Measurements from ENCODE around the gene PLSCR2. TPM values are rescaled to one million over a fixed set of nuclear protein-coding genes. Genes with fewer than 3 reads are reported as not detected.
"Not testable (repeated sequence)": the region's sequence is repeated elsewhere in the genome, so short reads cannot be mapped to it uniquely, and the experiment has no call there.

Gene PLSCR2
- total RNA-seq, 1 experiment from 2014 or later, result 0.54 TPM

- Histone ChIP-seq H3K36me3 (ENCODE audit: control insufficient read depth, insufficient read depth, low read length) (no peaks in the 10 kb centered on the region), H3K4me3 (ENCODE audit: low read depth in 2 of 2, low read length in 2 of 2) (no peak overlapping the region), H3K27ac (ENCODE audit: low read length) (no peak overlapping the region), H3K4me1 (ENCODE audit: control insufficient read depth, insufficient read depth, low read length) (no peaks in the 10 kb centered on the region), H3K27me3 (ENCODE audit: control insufficient read depth, insufficient read depth, low read length) (no peaks in the 10 kb centered on the region), H3K9me3 (ENCODE audit: control insufficient read depth, insufficient read depth, low read depth, low read length) (no peaks in the 10 kb centered on the region)
- CTCF ChIA-PET, result interaction anchor here (0.6 kb wide), 1 partner anchor 1404 kb away, joined by 3 read pairs; no protein-coding TSS in a partner anchor
- no TSS peak for BruUV-seq (replicated peaks)
- in situ Hi-C loops (cut with HindIII; ENCODE audit: low pct_unique_long_range_greater_than_20kb, low sequenced_read_pairs), result no loop called here
- DNase-seq (ENCODE audit: low read depth, low spot score), result no peak
- ATAC-seq, result no peak
- intact Hi-C loops (cut with micrococcal nuclease; ENCODE audit: unreplicated experiment), result no loop called here
- TF ChIP-seq POLR2AphosphoS5 (IDR thresholded peaks at IDR 0.05; ENCODE audit: low read depth, low read length) (no peak), CTCF (IDR thresholded peaks at IDR 0.05) (no peak), TCF7L2 (IDR thresholded peaks at IDR 0.05; ENCODE audit: low read depth, low read length) (no peak), REST (IDR thresholded peaks at IDR 0.05; ENCODE audit: insufficient read depth in 1 of 2, low read depth in 2 of 2, low read length in 1 of 2) (no peak), SIN3A (IDR thresholded peaks at IDR 0.05; ENCODE audit: borderline replicate concordance, insufficient read depth, low read depth, low read length) (no peak)
- POLR2A ChIA-PET, result no interaction called here
Measured at GRCh38 chr3:146446026-146446425, 23.3 kb downstream of the PLSCR2 start.

- ATAC-seq; H3K27ac ChIP-seq (ENCODE audit: low read length); H3K4me3 ChIP-seq (ENCODE audit: low read depth in 2 of 2, low read length in 2 of 2); H3K27me3 ChIP-seq (ENCODE audit: control insufficient read depth, insufficient read depth, low read length); intact Hi-C loops (cut with micrococcal nuclease; ENCODE audit: unreplicated experiment); BruUV-seq (replicated peaks); H3K9me3 ChIP-seq (ENCODE audit: control insufficient read depth, insufficient read depth, low read depth, low read length); CTCF ChIA-PET; H3K4me1 ChIP-seq (ENCODE audit: control insufficient read depth, insufficient read depth, low read length); H3K36me3 ChIP-seq (ENCODE audit: control insufficient read depth, insufficient read depth, low read length); DNase-seq (ENCODE audit: low read depth, low spot score); in situ Hi-C loops (cut with HindIII; ENCODE audit: low pct_unique_long_range_greater_than_20kb, low sequenced_read_pairs): not testable (repeated sequence)
- POLR2A ChIA-PET, result interaction anchor here (0.6 kb wide), 1 partner anchor 94 kb away, joined by 7 read pairs; no protein-coding TSS in a partner anchor
Measured at GRCh38 chr3:146440310-146440709, 29.1 kb downstream of the PLSCR2 start.

GRCh38 chr3:146432066-146432465, 37.3 kb downstream of the PLSCR2 start:
- DNase-seq (ENCODE audit: low read depth, low spot score), result no peak
- Histone ChIP-seq H3K4me1 (ENCODE audit: control insufficient read depth, insufficient read depth, low read length) (no peaks in the 10 kb centered on the region), H3K4me3 (ENCODE audit: low read depth in 2 of 2, low read length in 2 of 2) (no peak overlapping the region), H3K27ac (ENCODE audit: low read length) (no peak overlapping the region), H3K9me3 (ENCODE audit: control insufficient read depth, insufficient read depth, low read depth, low read length) (no peaks in the 10 kb centered on the region), H3K36me3 (ENCODE audit: control insufficient read depth, insufficient read depth, low read length) (no peaks in the 10 kb centered on the region), H3K27me3 (ENCODE audit: control insufficient read depth, insufficient read depth, low read length) (no peaks in the 10 kb centered on the region)
- in situ Hi-C loops (cut with HindIII; ENCODE audit: low pct_unique_long_range_greater_than_20kb, low sequenced_read_pairs) (no loop called here), intact Hi-C loops (cut with micrococcal nuclease; ENCODE audit: unreplicated experiment) (no loop called here)
- ATAC-seq, result no peak
- POLR2A ChIA-PET, result no interaction called here
- no TSS peak for BruUV-seq (replicated peaks)
- CTCF ChIA-PET, result no interaction called here
- no peak for TF ChIP-seq REST (IDR thresholded peaks at IDR 0.05; ENCODE audit: insufficient read depth in 1 of 2, low read depth in 2 of 2, low read length in 1 of 2)
- TF ChIP-seq CTCF (IDR thresholded peaks at IDR 0.05), result no peak
- TF ChIP-seq TCF7L2 (IDR thresholded peaks at IDR 0.05; ENCODE audit: low read depth, low read length), result no peak
- TF ChIP-seq SIN3A (IDR thresholded peaks at IDR 0.05; ENCODE audit: borderline replicate concordance, insufficient read depth, low read depth, low read length), result no peak
- TF ChIP-seq POLR2AphosphoS5 (IDR thresholded peaks at IDR 0.05; ENCODE audit: low read depth, low read length), result no peak
